ENCODE results near the gene ART3. TPM values are rescaled to one million over a fixed set of nuclear protein-coding genes. Genes with fewer than 3 reads are reported as not detected.
"Not testable (repeated sequence)": the region's sequence is repeated elsewhere in the genome, so short reads cannot be mapped to it uniquely, and the experiment has no call there.

ART3 gene
- not detected for polyA plus RNA-seq (2013, experiment 1 of 2; ENCODE audit: insufficient read length)
- 0.16 TPM for polyA plus RNA-seq (2013, experiment 2 of 2; ENCODE audit: insufficient read length)

DNA sequence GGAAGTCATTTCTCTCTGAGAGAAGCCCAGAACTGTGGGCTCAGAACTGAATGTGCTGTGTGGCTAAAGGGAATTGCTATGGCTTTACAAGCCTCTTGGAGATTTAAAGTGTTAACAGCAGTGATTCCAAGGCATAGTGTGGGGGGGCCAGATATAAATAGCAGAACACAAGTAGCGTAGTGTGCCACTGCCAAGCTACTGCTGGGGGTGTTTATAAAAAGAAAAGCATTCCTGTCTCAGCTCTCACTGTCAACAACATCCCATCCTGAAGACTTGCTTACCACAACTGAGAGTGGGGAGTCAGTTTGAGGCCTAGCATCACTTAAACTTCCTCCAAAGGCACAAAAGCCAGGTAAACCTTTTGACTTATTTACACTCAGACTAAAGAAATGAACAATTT is at the start of gene ART3:
Gene ART3, plus strand, starts transcription at position 242 of the 400 bp plus-strand sequence. CDS start 1,181 bp downstream, outside the sequence.
- DNase-seq, result no peak

DNA sequence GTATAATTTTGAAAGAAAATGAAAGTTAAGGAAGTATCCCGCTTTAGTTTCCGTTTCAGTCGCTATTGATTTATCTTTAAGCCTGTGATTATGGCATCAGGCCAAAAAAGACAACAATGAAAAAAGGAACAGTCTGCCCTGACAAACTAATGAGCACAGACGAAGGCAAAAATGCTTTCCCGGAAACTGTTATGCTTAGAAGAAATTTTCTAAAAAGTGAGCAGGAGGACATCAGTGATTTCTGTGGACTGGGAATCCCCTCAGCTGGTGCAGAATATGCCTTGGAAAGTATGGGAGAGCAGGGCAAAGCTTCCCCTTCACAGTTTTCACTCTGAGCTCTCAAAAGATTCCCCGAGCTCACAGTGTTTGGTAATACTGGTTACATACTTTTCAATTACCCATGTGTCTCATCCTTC is 46.2 kb upstream of the ART3 start:
- no peak for DNase-seq

- DNase-seq, result no peak
Observed at GRCh38 chr4:76029300-76029699, 45.2 kb upstream of the ART3 start.

GRCh38 chr4:76035141-76035540 is 39.4 kb upstream of the ART3 start:
- DNase-seq, result no peak

DNA sequence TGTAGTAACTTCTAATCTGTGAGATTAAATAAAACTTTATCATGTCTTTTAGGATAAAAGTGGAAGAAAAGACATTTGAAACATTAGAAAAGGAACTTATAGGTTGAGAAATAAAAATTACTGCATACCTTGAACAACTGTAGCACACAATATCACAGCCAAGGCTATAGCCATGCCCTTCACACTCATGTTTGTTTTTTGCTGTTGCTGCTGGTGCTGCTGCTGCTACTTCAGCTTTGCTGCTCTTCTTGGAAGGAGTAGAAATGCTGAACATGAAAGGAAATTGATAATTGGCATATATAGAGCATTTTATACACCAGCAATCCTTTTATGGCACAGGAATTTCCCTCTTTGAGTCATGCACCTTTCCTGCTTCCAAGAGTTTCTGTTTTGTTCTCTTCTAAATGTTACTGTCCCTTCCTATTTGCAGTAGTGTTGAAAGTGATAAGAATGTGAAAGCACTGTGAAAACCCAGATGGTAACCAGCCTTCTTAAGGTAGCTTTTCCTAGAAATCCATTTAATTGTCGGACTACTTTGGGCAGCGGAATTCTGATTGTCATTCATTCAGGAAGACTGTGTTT is 38.6 kb upstream of the ART3 start, which contains the start of gene CXCL11:
Gene CXCL11, minus strand, starts transcription at position 272 of the 582 bp plus-strand sequence. Its CDS starts 83 bp downstream, at position 189.
- DNase-seq, result no peak

GRCh38 chr4:76036855-76037254 is 37.7 kb upstream of the ART3 start:
- DNase-seq, result no peak

- not testable (repeated sequence) for DNase-seq
Observed at GRCh38 chr4:76042241-76042998, 32.1 kb upstream of the ART3 start.

DNA sequence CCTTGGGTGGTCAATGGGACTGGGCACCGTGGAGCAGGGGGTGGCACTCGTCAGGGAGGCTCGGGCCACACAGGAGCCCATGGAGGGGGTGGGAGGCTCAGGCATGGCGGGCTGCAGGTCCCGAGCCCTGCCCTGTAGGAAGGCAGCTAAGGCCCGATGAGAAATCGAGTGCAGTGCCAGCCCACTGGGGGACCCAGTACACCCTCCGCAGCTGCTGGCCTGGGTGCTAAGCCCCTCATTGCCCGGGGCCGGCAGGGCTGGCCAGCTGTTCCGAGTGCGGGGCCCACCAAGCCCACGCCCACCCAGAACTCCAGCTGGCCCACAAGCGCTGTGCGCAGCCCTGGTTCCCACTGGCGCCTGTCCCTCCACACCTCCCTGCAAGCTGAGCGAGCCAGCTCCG is 31.2 kb upstream of the ART3 start:
- DNase-seq, result not testable (repeated sequence)

GRCh38 chr4:76044686-76045085 is 29.8 kb upstream of the ART3 start:
- not testable (repeated sequence) for DNase-seq

DNA sequence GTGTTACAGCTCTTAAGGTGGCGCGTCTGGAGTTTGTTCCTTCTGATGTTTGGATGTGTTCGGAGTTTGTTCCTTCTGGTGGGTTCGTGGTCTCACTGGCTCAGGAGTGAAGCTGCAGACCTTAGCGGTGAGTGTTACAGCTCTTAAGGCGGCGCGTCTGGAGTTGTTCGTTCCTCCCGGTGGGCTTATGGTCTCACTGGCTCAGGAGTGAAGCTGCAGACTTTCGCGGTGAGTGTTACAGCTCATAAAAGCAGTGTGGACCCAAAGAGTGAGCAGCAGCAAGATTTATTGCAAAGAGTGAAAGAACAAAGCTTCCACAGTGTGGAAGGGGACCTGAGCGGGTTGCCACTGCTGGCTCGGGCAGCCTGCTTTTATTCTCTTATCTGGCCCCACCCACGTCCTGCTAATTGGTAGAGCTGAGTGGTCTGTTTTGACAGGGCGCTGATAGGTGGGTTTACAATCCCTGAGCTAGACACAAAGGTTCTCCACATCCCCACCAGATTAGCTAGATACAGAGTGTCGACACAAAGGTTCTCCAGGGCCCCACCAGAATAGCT is 24.6 kb upstream of the ART3 start:
- DNase-seq, result not testable (repeated sequence)

DNA sequence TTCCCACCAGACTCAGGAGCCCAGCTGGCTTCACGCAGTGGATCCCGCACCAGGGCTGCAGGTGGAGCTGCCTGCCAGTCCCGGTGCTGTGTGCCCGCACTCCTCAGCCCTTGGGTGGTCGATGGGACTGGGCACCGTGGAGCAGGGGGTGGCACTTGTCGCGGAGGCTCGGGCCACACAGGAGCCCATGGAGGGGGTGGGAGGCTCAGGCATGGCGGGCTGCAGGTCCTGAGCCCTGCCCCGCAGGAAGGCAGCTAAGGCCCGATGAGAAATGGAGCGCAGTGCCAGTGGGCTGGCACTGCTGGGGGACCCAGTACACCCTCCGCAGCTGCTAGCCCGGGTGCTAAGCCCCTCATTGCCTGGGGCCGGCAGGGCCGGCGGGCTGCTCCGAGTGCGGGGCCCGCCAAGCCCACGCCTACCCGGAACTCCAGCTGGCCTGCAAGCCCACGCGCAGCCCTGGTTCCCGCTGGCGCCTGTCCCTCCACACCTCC is 23.9 kb upstream of the ART3 start:
- DNase-seq, result not testable (repeated sequence)

GRCh38 chr4:76053730-76054129 is 20.8 kb upstream of the ART3 start:
- no peak for DNase-seq

DNA sequence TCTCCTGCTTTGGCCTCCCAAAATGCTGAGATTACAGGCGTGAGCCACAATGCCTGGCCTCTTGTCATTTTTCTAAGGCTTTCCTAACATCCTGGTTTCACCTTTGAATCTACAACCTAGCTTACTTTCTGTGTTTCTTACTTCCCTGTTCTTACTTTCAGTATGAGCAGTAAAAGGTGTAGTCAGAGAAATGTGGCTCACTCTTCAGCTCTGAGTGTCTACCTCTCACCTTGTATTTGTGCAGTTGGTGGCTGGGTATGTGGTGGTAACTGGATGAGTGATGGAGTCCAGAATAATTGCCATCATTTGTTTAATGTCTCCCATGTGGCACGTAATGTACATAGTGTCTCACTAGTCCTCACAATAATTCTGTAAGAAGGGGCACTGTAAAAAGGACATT is 19.5 kb upstream of the ART3 start:
- DNase-seq, result no peak

- no peak for DNase-seq
Observed at GRCh38 chr4:76055421-76055820, 19.1 kb upstream of the ART3 start.

- no peak for DNase-seq
Observed at GRCh38 chr4:76058302-76058701, 16.2 kb upstream of the ART3 start.

GRCh38 chr4:76058888-76059426 is 15.6 kb upstream of the ART3 start:
- DNase-seq, result no peak

GRCh38 chr4:76059750-76060149 is 14.8 kb upstream of the ART3 start:
- DNase-seq, result no peak

GRCh38 chr4:76060506-76060905 is 14.0 kb upstream of the ART3 start:
- no peak for DNase-seq

GRCh38 chr4:76061421-76061820 is 13.1 kb upstream of the ART3 start:
- DNase-seq, result no peak

DNA sequence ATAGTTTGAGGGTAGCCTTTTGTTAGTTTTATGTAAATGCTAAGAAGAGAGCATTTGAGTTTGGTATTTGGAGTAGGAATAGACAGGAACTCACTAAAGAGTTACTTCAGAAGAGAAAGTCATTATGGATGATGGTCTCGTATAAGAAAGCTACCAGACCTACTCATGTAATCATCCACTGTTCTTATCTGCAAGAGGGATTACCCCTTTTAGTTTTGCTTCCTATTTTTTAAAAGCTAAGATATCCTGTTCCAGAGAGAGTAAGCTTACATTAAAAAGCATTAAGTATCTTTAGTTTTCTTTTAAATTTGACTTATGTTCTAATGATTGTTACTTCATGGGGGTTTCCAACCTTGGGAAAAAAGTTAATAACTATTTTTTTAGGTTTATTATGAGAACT is 12.5 kb upstream of the ART3 start:
- no peak for DNase-seq

DNA sequence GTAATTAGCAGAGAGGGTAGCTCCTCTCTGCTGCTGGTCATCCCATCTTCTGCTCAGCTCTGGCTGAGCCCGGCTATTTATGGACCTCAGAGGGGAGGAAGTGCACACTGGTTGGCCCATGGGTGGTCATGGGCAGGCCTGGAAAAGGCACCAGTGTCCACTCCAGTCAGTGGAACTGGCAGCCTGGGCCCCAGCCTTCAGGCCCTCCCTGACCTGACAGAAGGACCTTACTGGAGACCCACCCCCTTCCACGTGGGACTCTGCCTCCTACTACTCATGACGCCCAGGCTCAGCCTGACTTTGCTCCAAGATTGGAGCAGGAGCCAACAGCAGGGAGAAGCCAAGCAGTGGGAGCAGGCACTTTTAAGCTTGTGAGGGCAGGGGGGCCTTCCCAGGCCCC is 8.0 kb upstream of the ART3 start:
- no peak for DNase-seq

DNA sequence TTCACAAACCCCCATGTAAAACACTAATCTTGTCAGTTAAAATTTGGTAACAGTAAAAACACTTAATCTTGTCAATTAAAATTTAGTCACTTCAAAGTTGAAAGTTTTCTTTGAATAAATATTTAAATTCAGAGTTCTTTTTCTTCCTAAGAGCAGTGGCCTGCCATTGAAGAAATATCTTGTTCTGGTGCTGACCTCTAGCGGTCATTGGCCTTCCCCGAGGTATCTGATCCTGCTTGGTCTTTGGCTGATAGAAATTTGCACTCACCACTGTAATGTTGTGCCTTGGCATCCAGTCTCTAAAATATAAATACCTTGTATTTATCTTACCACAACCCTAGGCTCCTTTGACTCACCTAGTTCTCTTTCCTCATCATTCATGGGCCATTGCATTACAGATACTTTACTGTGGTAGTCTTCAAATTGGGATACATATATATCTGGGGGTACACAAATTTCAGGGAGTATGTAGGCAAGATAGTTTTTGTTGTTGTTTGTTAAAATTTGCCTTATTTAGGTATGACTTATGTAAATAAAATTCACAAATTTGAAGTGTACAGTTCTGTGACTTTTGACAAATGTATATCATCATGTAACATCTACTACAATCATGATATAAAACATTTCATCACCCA is 6.7 kb upstream of the ART3 start:
- DNase-seq, result peak; percentile 69

GRCh38 chr4:76072760-76073159 is 1.7 kb upstream of the ART3 start:
- no peak for DNase-seq
